ENCODE measurements around the gene FAM237B. TPM values are rescaled to one million over a fixed set of nuclear protein-coding genes. Genes with fewer than 3 reads are reported as not detected.

The FAM237B gene
- total and polyA plus RNA-seq, 2 donors, result not detected

DNA sequence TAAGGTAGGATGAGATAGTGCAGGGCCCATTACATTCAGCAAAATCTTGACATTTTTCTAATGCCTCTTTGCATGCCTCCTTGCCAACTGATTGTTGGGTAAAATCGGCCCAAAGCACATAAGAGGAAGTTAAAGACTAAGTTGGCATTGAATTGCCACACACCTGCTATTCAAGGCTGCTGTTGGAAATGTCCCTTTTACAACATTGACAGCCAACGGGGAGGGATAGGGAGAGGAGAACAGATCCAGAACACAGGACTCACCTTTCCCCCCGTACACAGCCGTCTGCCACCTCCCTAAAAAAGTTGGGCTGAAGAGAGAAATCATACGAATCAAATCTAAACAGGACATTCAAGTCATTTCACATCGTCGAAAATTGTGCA lies 695 bp downstream of the FAM237B start:
- no peak overlapping the region for H3K4me3 ChIP-seq (ENCODE audit: low read depth, low read length)
- 28% methylated on average over 7 of the region's 7 CpGs for WGBS
- H3K4me1 ChIP-seq (ENCODE audit: insufficient read depth), result no peaks in the 10 kb centered on the region
- H3K27ac ChIP-seq (ENCODE audit: low read depth), result no peak overlapping the region
- H3K36me3 ChIP-seq (ENCODE audit: insufficient read depth), result no peaks in the 10 kb centered on the region
- no peak for DNase-seq (ENCODE audit: extremely low spot score)

DNA sequence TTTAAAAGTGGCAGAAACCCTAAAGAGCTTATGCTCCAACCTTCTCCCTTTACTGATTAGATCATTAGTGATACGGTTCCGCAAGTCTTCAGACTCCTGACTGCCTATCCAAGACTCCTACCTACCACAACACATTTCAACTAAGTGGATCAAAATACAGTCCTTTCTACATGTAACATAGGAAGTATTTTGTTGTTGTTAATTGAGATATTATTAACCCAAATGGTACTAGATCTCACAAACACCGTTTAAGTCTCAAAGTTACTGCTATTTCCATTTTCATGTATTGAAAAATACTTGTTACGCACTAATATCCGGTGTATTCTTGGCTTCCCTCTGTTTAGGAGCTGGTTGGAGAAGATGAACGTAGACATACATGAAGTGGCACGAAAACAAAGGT lies 1.1 kb downstream of the FAM237B start:
- 81% methylated on average over 7 of the region's 7 CpGs for WGBS
- no peaks in the 10 kb centered on the region for H3K36me3 ChIP-seq (ENCODE audit: insufficient read depth)
- no peak overlapping the region for H3K27ac ChIP-seq (ENCODE audit: low read depth)
- no peak for DNase-seq (ENCODE audit: extremely low spot score)
- H3K4me1 ChIP-seq (ENCODE audit: insufficient read depth), result no peaks in the 10 kb centered on the region
- no peak overlapping the region for H3K4me3 ChIP-seq (ENCODE audit: low read depth, low read length)

DNA sequence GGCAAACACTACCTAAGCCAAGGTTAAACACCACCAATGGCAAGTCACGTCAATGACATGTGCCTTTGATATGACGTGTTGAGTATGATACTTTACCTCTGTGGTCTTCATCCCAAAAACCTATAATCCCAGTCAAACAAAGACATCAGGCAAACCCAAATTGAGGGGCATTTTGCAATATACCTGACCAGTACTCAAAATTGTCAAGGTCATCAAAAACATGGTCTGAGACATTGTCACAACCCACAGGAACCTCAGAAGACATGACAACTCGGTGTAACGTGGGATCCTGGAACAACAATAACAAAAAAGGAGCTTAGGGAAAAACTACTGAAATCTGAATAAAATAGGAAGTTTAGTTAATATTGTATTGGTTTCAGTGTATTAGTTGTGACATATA lies 7.2 kb downstream of the FAM237B start:
- WGBS, result 67% methylated on average over 4 of the region's 4 CpGs
- H3K27ac ChIP-seq (ENCODE audit: low read depth), result no peak overlapping the region
- H3K36me3 ChIP-seq (ENCODE audit: insufficient read depth), result no peaks in the 10 kb centered on the region
- no peak overlapping the region for H3K4me3 ChIP-seq (ENCODE audit: low read depth, low read length)
- DNase-seq (ENCODE audit: extremely low spot score), result no peak
- H3K4me1 ChIP-seq (ENCODE audit: insufficient read depth), result no peaks in the 10 kb centered on the region

DNA sequence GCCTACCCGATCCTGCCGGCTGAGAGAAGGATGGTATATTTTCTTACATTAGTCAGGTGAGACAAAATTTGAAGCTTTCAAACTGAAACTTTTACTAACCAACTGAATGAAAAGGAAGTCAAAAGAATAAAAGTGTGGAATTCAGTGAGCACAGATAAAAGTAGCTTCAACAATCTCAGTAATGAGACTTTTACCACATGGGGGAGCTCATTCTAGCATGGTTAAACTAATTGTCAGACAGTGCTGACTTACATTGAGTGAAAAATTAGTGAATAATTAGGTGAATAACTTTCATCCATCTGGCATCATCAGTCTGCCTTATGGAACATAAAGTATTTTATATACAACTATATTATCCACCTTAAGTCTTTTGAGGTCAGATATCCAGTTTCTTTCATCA lies 8.4 kb downstream of the FAM237B start:
- no peak for DNase-seq (ENCODE audit: extremely low spot score)
- Histone ChIP-seq H3K36me3 (ENCODE audit: insufficient read depth) (no peaks in the 10 kb centered on the region), H3K4me1 (ENCODE audit: insufficient read depth) (no peaks in the 10 kb centered on the region), H3K4me3 (ENCODE audit: low read depth, low read length) (no peak overlapping the region), H3K27ac (ENCODE audit: low read depth) (no peak overlapping the region)
- WGBS, result 84% methylated on average over 2 of the region's 2 CpGs

DNA sequence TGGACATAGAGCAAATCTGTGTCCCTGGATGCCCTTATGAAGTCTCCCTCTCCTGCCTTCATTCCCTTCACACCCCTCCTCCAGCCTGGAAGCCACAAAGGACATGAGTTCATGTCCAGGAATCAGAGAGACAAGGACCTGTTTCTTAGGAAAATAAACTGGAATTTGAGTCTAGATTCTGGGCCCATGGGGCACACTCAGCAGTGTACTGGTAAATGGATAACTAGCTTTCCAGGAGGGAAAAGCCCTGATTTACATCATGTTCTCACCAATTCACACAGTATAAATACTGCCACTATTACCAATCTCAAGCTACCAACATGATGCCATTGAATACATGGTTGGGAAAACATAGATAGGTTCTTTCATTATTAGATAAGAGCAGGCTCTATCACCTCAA lies 9.9 kb downstream of the FAM237B start:
- H3K4me1 ChIP-seq (ENCODE audit: insufficient read depth), result no peaks in the 10 kb centered on the region
- no peak for DNase-seq (ENCODE audit: extremely low spot score)
- H3K4me3 ChIP-seq (ENCODE audit: low read depth, low read length), result no peak overlapping the region
- no peaks in the 10 kb centered on the region for H3K36me3 ChIP-seq (ENCODE audit: insufficient read depth)
- no peak overlapping the region for H3K27ac ChIP-seq (ENCODE audit: low read depth)

DNA sequence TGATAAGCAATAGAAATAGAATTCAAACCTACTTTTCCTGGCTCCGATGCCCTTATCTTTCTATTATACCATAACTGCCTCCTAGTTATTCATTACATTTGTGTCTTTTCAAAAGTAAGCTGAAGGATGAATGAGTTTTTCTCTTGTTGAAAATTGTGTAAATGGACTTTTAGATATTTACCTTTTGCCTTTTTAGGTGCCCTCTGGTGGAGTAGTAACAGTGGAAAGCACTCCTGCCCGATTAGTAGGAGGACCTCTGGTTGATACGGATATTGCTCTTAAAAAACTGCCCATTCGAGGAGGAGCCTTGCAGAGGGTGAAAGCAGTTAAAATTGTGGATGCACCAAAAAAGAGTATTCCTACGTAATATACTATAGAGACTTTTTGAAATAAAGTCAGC lies 11.2 kb downstream of the FAM237B start:
- H3K4me1 ChIP-seq (ENCODE audit: insufficient read depth), result no peaks in the 10 kb centered on the region
- no peaks in the 10 kb centered on the region for H3K36me3 ChIP-seq (ENCODE audit: insufficient read depth)
- no peak overlapping the region for H3K4me3 ChIP-seq (ENCODE audit: low read depth, low read length)
- no peak for DNase-seq (ENCODE audit: extremely low spot score)
- 87% methylated on average over 5 of the region's 5 CpGs for WGBS
- H3K27ac ChIP-seq (ENCODE audit: low read depth), result no peak overlapping the region

DNA sequence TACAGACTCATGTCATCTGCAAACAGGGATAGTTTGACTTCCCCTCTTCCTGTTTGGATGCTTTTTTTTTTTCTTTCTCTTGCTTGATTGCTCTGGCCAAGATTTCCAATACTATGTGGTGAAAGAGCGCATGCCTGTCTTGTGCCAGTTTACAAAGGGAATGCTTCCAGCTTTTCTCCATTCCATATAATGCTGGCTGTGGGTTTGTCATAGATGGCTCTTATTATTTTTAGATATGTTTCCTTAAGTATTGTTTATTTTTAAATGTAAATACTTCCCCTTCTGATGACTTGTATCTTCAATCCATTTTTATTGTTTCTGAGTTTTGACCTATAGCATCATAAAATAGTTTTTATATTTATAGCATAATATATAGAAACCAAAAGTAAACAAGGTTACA lies 17.9 kb downstream of the FAM237B start:
- Histone ChIP-seq H3K4me1 (ENCODE audit: insufficient read depth) (no peaks in the 10 kb centered on the region), H3K27ac (ENCODE audit: low read depth) (no peak overlapping the region), H3K4me3 (ENCODE audit: low read depth, low read length) (no peak overlapping the region), H3K36me3 (ENCODE audit: insufficient read depth) (no peaks in the 10 kb centered on the region)
- DNase-seq (ENCODE audit: extremely low spot score), result no peak
- 100% methylated on average over 1 of the region's 1 CpG for WGBS

DNA sequence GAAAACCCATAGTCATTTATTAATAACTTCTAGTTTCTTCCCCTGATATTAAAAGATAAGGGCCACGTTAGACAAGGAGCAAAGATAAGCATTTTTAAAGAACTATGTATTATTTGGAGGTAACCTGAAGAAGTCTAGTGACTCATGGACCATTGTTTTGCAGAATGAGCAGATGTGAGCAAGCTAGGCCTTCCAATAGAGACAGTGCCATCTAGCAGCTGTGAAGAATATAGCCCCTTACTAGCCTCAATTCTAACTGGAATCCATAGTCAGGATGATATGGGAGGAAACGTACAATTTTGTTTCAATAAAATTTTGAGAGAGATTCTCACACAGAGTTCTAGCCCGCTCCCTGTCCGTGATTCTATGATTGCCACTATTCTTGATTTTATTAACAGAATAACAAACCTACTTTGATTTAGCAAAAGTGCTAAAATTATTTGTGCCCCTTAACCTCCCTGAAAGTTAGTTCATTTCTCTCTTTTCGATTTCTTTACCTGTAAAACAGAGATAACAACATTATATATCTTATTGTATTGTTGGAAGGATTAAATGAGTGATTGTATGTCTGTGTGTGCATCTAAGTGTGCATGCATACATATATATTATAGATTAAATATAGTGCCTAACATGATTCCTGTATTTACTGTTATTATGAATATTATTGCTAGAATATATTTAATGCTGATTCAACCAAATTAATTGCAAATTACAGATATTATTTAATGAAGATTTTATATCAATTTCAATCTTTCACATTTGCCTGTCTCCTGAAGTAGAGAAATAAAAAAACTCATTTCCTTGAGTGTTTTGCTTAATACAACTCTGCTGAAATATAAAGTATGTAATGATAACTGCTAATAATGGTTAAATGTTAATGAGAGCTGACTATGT lies 22.7 kb downstream of the FAM237B start:
- WGBS, result 61% methylated on average over 5 of the region's 5 CpGs
- no peak for DNase-seq (ENCODE audit: extremely low spot score)

DNA sequence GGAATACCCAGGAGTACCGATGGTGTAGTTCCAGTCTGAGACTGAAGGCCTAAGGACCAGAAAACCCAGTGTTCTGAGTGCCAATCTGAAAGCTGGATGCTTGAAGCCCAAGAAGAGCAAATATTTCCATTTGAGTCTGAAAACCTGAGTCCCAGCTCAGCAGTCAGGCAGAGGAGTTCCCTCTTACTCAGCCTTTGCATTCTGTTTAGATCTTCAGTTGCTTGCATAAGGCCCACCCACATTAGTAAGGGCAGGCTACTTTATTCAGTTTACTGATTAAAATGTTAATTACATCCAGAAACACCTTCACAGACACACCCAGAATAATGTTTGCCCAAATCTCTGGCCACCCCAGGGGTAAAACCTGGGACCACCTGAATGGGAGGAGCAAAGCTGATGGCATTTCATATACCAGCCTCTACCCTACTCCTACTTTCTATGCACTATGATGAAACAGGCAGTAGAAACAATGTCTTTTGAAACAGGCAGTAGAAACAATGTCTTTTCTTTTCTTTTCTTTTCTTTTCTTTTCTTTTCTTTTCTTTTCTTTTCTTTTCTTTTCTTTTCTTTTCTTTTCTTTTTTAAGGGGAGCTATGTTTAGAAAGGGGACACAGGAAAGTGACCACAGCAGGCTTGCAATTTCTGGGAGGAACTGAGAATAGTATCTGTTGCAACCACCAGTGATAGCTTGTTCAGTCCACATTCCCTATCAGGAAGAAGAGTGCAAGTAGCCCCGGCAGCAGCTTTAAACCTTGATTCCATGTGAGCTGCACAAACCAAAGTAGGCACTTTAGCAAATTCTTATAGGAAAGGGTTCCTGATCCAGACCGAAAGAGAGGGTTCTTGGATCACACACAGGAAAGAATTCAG lies 30.6 kb downstream of the FAM237B start:
- no peak overlapping the region for H3K4me3 ChIP-seq (ENCODE audit: low read depth, low read length)
- H3K36me3 ChIP-seq (ENCODE audit: insufficient read depth), result no peaks in the 10 kb centered on the region
- DNase-seq (ENCODE audit: extremely low spot score), result no peak
- WGBS, result 95% methylated on average over 3 of the region's 3 CpGs
- H3K4me1 ChIP-seq (ENCODE audit: insufficient read depth), result no peaks in the 10 kb centered on the region
- no peak overlapping the region for H3K27ac ChIP-seq (ENCODE audit: low read depth)

More for the DNA sequence above, 22.7 kb downstream of the FAM237B start:
- H3K36me3 ChIP-seq (ENCODE audit: insufficient read depth), result no peaks in the 10 kb centered on the region
- no peak overlapping the region for H3K4me3 ChIP-seq (ENCODE audit: low read depth, low read length)
- no peaks in the 10 kb centered on the region for H3K4me1 ChIP-seq (ENCODE audit: insufficient read depth)
- no peak overlapping the region for H3K27ac ChIP-seq (ENCODE audit: low read depth)

DNA sequence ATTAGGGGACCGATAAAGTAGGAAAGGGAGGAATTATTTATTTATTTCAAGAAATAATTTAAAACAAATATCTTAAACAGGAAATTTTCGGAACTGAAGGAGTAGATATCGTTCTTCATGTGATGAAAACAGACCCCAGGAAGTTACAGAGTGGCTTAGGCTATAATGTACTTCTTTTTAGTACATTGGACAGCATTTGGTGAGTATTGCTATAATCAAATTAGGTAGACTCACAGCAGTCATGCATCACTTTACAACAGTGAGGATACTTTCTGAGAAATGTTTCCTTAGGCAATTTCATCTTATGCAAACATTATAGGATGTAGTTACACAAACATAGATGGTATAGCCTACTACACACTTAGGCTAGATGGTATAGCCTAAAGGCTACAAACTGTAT lies 33.0 kb downstream of the FAM237B start:
- Histone ChIP-seq H3K4me3 (ENCODE audit: low read depth, low read length) (no peak overlapping the region), H3K4me1 (ENCODE audit: insufficient read depth) (no peaks in the 10 kb centered on the region), H3K36me3 (ENCODE audit: insufficient read depth) (no peaks in the 10 kb centered on the region), H3K27ac (ENCODE audit: low read depth) (no peak overlapping the region)
- WGBS, result 91% methylated on average over 3 of the region's 3 CpGs
- DNase-seq (ENCODE audit: extremely low spot score), result no peak

DNA sequence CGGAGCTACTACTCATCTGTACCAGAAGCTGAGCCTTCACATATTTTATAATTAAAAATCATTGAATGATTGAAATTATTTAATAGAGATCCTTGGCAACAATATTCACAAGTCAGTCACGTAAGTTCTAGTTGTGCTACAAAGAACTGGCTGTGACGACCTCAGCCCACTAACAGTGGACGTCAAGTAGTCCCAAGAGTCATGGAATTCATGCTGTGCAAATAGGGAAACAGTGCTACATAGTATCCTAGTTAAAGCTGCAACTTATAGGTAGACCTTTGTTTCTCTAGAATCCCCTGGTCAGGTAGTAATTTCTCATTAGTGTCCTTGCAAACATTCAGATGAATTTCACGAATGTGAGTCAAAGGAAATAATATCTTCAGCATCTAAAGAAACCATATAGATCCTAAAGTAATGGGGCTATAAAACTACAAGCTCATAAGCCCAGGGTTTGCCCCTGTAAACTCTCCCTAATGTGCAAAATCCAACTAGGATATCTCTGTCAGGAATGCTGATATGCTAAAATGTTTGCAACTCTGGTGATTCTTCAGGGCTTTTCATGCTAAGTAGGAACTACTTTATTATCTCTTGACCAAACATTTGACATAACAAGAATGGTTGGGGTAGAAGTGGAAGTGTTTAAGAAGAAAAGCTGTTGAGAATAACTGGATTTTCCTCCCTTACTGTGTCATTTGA lies 44.9 kb downstream of the FAM237B start:
- Histone ChIP-seq H3K4me1 (ENCODE audit: insufficient read depth) (no peaks in the 10 kb centered on the region), H3K27ac (ENCODE audit: low read depth) (no peak overlapping the region), H3K36me3 (ENCODE audit: insufficient read depth) (no peaks in the 10 kb centered on the region), H3K4me3 (ENCODE audit: low read depth, low read length) (no peak overlapping the region)
- no peak for DNase-seq (ENCODE audit: extremely low spot score)
- WGBS, result 68% methylated on average over 5 of the region's 5 CpGs

DNA sequence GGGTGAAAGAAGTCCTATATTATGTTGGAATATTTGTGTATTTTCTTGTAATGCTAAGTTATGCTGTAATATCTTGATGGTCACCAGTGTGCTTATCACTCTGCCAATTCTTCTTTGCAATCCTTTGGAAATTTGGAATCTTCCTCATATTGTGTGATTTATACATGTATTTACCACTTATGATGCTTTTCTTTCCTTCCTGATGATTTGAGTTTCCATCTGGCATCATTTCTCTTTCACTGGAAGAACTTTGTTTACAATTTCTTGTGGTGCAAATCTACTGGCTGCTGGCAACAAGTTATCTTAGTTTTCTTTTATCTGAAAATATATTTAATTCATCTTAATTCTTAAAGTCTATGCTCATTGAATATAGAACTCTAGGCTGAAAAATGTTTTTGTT lies 46.9 kb downstream of the FAM237B start:
- no peak overlapping the region for H3K27ac ChIP-seq (ENCODE audit: low read depth)

DNA sequence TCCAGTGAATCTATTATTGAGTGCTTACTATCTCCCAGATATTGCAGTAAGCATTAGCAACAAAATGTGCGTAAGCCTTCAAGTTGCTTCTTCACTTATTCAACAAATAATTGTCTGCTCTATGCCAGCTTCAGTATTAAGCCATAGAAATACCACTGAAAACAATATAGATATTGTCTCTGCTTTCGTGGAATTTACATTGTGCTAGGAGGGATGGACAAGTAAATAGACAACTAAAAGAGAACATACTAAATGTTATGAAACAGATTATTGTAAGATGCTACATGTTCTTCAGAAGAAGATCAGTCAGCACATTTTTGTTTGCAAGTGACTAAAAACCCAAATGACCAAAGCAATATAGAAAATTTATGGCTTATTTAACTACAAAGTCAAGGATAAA lies 48.9 kb downstream of the FAM237B start:
- DNase-seq (ENCODE audit: extremely low spot score), result no peak
- no peaks in the 10 kb centered on the region for H3K4me1 ChIP-seq (ENCODE audit: insufficient read depth)
- 91% methylated on average over 2 of the region's 2 CpGs for WGBS
- no peak overlapping the region for H3K27ac ChIP-seq (ENCODE audit: low read depth)
- no peak overlapping the region for H3K4me3 ChIP-seq (ENCODE audit: low read depth, low read length)
- H3K36me3 ChIP-seq (ENCODE audit: insufficient read depth), result no peaks in the 10 kb centered on the region

More for the DNA sequence above, 46.9 kb downstream of the FAM237B start:
- no peak overlapping the region for H3K4me3 ChIP-seq (ENCODE audit: low read depth, low read length)
- no peaks in the 10 kb centered on the region for H3K4me1 ChIP-seq (ENCODE audit: insufficient read depth)
- DNase-seq (ENCODE audit: extremely low spot score), result no peak
- no peaks in the 10 kb centered on the region for H3K36me3 ChIP-seq (ENCODE audit: insufficient read depth)
